ENCODE results near the gene FAM237B. TPM values are rescaled to one million over a fixed set of nuclear protein-coding genes. Genes with fewer than 3 reads are reported as not detected.
"Not testable (repeated sequence)": the region's sequence is repeated elsewhere in the genome, so short reads cannot be mapped to it uniquely, and the experiment has no call there.

Gene FAM237B
- total RNA-seq, 6 experiments from 2014 or later: not detected

DNA sequence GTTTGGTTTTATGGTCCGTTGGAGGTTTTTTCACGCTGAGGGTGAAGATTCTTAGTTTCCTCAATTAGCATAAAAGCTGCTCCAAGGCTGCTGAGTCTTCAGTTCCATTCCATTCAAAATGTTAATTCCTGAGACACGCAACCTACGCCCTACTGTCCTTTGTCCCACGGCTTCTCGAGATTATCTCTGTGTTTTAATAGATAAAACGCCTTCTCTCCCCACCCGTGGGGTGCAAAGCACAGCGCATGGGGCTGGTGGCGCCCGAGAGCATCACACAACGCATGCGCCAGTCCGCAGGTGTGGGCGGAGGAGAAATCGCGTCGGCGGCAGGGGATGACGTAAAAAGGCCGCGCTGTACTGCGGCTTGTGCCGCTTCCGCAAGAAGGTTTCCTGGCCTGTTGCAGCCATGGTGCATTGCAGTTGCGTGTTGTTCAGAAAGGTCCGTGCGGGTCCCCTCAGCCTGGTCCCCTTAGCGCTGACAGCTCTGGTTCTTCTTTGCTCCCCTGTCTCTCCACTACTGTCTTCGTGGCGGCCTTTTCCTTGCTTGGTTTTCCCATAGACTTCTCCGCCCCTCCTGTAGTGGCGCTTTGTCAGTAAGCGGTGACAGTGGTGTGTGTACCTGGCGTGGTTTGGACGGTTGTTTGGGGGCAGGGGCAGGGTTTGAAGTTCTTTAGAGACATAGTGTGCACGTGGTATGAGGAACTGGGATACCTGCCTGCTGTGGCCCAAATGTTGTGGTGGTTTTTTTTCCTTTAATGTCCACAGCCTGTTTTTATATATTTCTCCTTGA, 25.4 kb upstream of the FAM237B start, which contains the start of gene GTPBP10:
Gene GTPBP10 (plus strand): TSS at position 381 of the 790 bp plus-strand sequence. CDS start 26 bp downstream, at position 407.
- Histone ChIP-seq H3K27me3 (no peaks in the 10 kb centered on the region), H3K36me3 (no peaks in the 10 kb centered on the region), H3K27ac (peak within 1 kb of the TSS; percentile 85 to 96 (median 95)), H3K9me3 (no peaks in the 10 kb centered on the region), H3K4me3 (peak within 1 kb of the TSS; percentile 66 to 84 (median 74)), H3K4me1 (peaks cover 0 to 14% (median 4%) of the 10 kb centered on the region in 4 donors)
- ATAC-seq (peak; percentile 96 to 99 (median 98)), DNase-seq (peak; percentile 94 to 97 (median 96))
- intact Hi-C loops (cut with DNase I): no loop called here
- peak; percentile 90 for TF ChIP-seq POLR2A (IDR thresholded peaks at IDR 0.05)
- TF ChIP-seq, protein P1, sequence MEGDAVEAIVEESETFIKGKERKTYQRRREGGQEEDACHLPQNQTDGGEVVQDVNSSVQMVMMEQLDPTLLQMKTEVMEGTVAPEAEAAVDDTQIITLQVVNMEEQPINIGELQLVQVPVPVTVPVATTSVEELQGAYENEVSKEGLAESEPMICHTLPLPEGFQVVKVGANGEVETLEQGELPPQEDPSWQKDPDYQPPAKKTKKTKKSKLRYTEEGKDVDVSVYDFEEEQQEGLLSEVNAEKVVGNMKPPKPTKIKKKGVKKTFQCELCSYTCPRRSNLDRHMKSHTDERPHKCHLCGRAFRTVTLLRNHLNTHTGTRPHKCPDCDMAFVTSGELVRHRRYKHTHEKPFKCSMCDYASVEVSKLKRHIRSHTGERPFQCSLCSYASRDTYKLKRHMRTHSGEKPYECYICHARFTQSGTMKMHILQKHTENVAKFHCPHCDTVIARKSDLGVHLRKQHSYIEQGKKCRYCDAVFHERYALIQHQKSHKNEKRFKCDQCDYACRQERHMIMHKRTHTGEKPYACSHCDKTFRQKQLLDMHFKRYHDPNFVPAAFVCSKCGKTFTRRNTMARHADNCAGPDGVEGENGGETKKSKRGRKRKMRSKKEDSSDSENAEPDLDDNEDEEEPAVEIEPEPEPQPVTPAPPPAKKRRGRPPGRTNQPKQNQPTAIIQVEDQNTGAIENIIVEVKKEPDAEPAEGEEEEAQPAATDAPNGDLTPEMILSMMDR (IDR thresholded peaks at IDR 0.05): peak; percentile 64 to 75 (median 70)
- WGBS (ENCODE audit: insufficient coverage, low coverage, low lambda C conversion rate, missing lambda C conversion rate): under 1% methylated on average over 36 of the region's 37 CpGs

DNA sequence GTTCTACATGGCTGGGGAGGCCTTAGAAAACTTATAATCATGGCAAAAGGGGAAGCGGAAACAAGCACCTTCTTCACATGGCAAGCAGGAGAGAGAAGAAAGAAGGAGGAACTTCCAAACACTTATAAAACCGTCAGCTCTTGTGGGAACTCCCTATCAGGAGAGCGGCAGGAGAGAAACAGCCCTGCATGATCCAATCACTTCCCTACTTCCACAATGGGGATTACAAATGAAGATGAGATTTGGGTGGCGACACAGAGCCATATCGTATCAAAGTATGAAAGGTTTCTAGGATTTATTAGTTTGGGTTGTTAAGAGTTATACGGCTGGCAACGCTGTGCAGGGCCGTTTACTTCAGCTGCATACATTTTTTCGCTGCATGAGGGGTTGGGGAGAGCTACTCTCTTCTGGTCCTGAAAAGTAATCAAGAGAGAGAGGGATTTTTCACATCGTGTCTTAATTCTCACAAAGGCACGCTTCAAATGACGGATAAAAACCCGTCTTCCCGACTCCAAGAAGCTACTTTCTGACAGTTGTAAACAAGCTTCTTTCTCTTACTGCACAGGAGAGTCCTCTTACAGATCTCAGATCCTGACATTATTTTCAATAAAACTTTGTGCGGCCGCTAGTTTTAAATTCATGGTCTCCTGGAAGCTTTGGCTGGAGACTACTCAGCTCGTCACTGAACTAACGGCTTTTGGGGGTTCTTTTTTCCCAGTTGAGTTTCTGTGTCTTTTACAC, 24.7 kb upstream of the FAM237B start:
- no peak for DNase-seq
- Histone ChIP-seq H3K36me3 (no peaks in the 10 kb centered on the region), H3K9me3 (no peaks in the 10 kb centered on the region), H3K27me3 (no peaks in the 10 kb centered on the region), H3K4me1 (peaks cover 0 to 14% (median 4%) of the 10 kb centered on the region in 4 donors), H3K4me3 (peak overlapping the region; percentile 66 to 84 (median 74)), H3K27ac (peak overlapping the region; percentile 85 to 96 (median 95))
- intact Hi-C loops (cut with DNase I): no loop called here
- ATAC-seq: peak; percentile 28 to 52 (median 40)
- TF ChIP-seq, protein P1 (IDR thresholded peaks at IDR 0.05): no peak
- TF ChIP-seq POLR2A (IDR thresholded peaks at IDR 0.05): no peak
- WGBS (ENCODE audit: insufficient coverage, low coverage, low lambda C conversion rate, missing lambda C conversion rate): 7% methylated on average over 18 of the region's 18 CpGs

DNA sequence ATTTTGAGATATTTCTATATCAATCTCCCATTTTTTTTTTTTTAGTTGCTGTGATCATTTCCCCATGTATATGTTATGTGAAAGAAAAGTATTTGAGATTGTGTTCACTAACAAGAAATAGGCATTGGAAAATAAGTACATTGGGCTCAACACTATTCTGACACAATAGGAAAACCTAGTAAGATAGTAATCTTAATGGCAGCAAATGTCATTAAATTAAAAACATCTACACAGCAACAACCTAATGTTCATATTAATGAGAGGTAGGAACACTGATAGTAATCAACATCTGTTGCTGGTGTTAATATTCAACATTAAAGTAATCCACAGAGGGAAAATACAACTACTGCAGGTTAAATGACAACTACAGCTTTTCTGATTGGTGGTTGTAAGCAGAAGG, 23.9 kb upstream of the FAM237B start:
- TF ChIP-seq POLR2A (IDR thresholded peaks at IDR 0.05): no peak
- TF ChIP-seq, protein P1 (IDR thresholded peaks at IDR 0.05): no peak
- peak overlapping the region in 2 of 3 donors; percentile 85 to 95 for H3K27ac ChIP-seq
- H3K4me1 ChIP-seq: peaks cover 0 to 14% (median 4%) of the 10 kb centered on the region in 4 donors
- DNase-seq (no peak), ATAC-seq (no peak)
- intact Hi-C loops (cut with DNase I): no loop called here
- H3K27me3 ChIP-seq: no peaks in the 10 kb centered on the region
- H3K4me3 ChIP-seq: no peak overlapping the region
- no peaks in the 10 kb centered on the region for H3K9me3 ChIP-seq
- no peaks in the 10 kb centered on the region for H3K36me3 ChIP-seq

DNA sequence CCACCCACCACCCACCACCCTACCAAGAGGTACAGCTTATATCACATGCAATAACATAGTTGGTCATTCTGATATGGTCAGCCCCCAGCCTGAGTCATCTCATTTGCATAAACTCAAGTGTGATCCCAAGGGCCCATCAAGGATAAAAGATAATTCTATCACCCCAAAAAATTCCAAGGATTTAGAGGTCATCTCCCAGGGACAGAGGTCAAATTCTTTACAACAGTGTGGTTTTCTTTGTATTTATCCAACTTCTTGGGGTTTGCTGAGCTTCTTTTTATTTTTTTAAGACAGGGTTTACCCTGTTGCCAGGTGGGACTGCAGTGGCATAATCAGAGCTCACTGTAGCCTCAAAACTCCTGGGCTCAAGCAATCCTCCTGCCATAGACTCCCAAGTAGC, 16.0 kb upstream of the FAM237B start:
- TF ChIP-seq, protein P1 (IDR thresholded peaks at IDR 0.05): no peak
- TF ChIP-seq POLR2A (IDR thresholded peaks at IDR 0.05): no peak
- ATAC-seq (no peak), DNase-seq (no peak)
- Histone ChIP-seq H3K27me3 (no peaks in the 10 kb centered on the region), H3K36me3 (no peaks in the 10 kb centered on the region), H3K4me1 (no peaks in the 10 kb centered on the region), H3K9me3 (no peaks in the 10 kb centered on the region), H3K27ac (no peak overlapping the region), H3K4me3 (no peak overlapping the region)
- intact Hi-C loops (cut with DNase I): loop anchor here in 1 of 2 donors (10.0 kb wide), 1 partner anchor 78 kb away; no protein-coding TSS in a partner anchor

DNA sequence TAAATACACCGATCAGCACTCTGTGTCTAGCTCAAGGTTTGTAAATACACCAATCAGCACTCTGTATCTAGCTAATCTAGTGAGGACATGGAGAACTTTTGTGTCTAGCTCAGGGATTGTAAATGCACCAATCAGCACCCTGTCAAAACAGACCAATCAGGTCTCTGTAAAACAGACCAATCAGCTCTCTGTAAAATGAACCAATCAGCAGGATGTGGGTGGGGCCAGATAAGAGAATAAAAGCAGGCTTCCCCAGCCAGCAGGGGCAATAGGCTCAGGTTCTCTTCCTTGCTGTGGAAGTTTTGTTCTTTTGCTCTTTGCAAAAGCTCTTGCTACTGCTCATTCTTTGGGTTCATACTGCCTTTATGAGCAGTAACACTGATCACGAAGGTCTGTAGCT, 13.8 kb upstream of the FAM237B start:
- no CpG with 5 or more reads among the region's 2 CpGs for WGBS (ENCODE audit: insufficient coverage, low coverage, low lambda C conversion rate, missing lambda C conversion rate)
- intact Hi-C loops (cut with DNase I): loop anchor here in 1 of 2 donors (10.0 kb wide), 1 partner anchor 80 kb away; no protein-coding TSS in a partner anchor
- H3K27me3 ChIP-seq, H3K36me3 ChIP-seq, DNase-seq, H3K4me3 ChIP-seq, H3K4me1 ChIP-seq, H3K27ac ChIP-seq, ATAC-seq, H3K9me3 ChIP-seq: not testable (repeated sequence)
